ENCODE measurements around the gene LIPH.
"Not testable (repeated sequence)": the region's sequence is repeated elsewhere in the genome, so short reads cannot be mapped to it uniquely, and the experiment has no call there.

LIPH gene

DNA sequence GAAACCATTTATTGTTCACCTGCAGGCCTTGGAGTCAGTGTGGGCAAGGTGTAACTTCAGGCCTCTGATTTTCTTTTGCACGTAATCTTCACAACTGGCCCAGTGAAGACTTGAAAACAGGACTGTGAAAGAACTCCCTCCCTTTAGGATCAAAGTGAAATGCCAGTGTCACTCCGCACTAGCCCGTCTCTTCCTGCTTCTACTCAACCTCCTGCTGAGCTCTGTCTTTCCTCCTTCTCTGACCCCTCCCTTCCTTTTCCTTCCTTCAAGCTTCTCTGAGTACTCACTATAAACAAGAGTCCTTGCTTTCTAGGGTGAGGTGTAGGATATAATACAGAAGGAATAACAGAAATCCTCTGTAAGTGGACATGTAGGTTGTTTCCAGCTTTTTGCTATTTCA, 82.1 kb downstream of the LIPH start:
- no peak overlapping the region for H3K27ac ChIP-seq
- no peak for TF ChIP-seq ZFX (IDR thresholded peaks at IDR 0.05)
- TF ChIP-seq, protein P1, sequence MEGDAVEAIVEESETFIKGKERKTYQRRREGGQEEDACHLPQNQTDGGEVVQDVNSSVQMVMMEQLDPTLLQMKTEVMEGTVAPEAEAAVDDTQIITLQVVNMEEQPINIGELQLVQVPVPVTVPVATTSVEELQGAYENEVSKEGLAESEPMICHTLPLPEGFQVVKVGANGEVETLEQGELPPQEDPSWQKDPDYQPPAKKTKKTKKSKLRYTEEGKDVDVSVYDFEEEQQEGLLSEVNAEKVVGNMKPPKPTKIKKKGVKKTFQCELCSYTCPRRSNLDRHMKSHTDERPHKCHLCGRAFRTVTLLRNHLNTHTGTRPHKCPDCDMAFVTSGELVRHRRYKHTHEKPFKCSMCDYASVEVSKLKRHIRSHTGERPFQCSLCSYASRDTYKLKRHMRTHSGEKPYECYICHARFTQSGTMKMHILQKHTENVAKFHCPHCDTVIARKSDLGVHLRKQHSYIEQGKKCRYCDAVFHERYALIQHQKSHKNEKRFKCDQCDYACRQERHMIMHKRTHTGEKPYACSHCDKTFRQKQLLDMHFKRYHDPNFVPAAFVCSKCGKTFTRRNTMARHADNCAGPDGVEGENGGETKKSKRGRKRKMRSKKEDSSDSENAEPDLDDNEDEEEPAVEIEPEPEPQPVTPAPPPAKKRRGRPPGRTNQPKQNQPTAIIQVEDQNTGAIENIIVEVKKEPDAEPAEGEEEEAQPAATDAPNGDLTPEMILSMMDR (conservative IDR thresholded peaks at IDR 0.05), result no peak

DNA sequence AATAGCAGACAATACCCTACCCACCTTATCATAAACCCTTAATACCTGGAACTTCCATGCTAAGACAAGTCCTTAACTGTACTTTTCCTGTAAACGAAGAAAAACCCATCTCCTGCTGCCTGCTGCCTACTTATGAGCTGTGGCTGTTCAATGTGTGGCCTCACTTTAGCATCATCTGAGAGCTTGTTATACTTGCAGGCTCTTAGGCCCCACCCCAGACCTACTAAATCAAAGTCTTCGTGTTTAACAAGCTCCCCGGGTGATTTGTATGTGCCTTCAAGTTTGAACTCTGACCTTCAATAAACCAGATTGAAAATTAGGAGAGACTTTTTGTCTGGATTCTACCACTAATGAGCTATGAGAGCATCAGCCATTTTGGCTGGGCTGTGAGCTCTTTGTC, 82.8 kb downstream of the LIPH start:
- no peak for TF ChIP-seq ZFX (IDR thresholded peaks at IDR 0.05)
- no peak overlapping the region for H3K27ac ChIP-seq

DNA sequence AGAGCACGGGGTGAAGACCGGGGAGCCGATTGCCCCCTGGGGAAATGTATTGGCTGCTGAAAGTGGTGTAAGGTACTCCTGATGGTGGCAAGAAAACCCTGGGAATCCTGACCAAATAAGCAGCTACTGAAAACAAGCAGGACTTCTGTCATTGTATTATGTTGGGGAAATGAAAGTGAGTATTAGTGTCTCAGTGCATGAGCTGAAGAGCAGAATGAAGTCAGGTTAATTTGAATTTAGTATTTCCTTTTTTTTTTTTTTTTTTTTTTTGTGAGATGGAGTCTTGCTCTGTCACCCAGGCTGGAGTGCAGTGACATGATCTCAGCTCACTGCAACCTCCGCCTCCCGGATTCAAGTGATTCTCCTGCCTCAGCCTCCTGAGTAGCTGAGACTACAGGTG, 86.3 kb downstream of the LIPH start:
- H3K27ac ChIP-seq, result not testable (repeated sequence)

DNA sequence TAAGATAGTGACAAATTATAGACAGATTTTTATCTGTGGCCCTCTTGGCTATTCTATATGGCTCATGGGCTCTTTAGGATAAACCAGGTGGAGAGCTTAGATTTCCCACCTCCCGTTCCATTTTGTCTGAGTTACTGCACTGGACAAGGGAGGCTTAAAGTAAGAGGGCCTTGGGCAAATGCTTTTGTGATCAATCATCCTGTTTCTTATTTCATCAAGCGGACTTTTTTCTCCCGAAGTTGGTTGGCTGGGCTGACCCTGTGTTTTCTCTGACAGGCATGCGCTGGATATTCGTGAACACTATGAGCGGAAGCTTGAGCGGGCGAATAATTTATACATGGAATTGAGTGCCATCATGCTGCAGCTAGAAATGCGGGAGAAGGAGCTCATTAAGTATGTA, 86.9 kb downstream of the LIPH start:
- TF ChIP-seq ZFX (IDR thresholded peaks at IDR 0.05), result no peak
- TF ChIP-seq, protein P1 (conservative IDR thresholded peaks at IDR 0.05), result no peak
- H3K27ac ChIP-seq, result no peak overlapping the region

DNA sequence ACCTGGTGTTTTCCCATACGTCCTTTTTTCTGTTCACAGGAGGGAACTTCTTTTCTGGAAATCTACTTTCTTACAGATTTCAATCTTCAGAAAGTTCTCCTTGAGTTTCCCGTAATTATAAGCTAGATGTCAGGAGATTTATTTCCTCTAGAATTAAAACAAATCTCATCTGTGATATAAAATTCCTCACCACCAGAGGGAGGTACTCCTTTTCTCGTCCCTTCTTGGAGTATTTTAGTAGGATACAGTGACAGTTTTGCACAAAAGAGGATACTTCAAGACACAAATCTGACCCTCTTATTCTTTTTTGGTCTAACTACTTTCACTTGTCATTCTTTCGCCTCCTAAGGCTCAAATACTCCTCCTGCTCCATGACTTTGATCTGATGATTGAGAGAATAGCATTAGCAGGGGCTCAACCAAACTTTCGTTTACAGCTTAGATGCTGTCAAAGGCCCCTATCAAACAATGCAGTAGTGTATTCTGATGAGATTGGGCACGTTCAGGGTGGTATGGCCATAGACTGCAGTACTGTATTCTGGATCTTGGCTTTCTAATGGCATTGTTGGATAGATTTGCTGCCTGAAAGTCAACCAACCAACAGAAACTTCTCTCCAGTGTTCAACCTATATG, 91.6 kb downstream of the LIPH start:
- H3K27ac ChIP-seq, result no peak overlapping the region
- TF ChIP-seq, protein P1 (conservative IDR thresholded peaks at IDR 0.05), result peak; percentile 84
- no peak for TF ChIP-seq ZFX (IDR thresholded peaks at IDR 0.05)

DNA sequence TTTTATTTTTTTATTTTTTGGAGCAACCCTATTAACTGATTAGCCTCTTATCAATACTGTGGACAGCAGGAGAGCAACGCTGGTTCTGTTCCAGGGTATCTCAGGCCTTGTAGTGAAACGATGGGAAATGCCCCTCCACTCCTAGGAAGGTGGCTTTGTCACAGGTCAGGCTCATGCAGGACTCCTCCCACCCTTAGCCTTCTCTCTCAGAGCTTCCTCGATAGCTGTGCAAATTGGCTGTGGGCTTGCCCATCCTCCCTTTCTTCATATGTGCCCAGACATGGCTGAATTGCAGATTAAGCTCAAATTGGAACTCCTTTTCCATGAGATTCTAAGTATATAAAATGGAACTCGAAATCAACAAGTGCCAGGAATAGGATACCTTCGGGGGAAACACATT, 92.1 kb downstream of the LIPH start:
- TF ChIP-seq, protein P1 (conservative IDR thresholded peaks at IDR 0.05), result no peak
- TF ChIP-seq ZFX (IDR thresholded peaks at IDR 0.05), result no peak
- no peak overlapping the region for H3K27ac ChIP-seq

DNA sequence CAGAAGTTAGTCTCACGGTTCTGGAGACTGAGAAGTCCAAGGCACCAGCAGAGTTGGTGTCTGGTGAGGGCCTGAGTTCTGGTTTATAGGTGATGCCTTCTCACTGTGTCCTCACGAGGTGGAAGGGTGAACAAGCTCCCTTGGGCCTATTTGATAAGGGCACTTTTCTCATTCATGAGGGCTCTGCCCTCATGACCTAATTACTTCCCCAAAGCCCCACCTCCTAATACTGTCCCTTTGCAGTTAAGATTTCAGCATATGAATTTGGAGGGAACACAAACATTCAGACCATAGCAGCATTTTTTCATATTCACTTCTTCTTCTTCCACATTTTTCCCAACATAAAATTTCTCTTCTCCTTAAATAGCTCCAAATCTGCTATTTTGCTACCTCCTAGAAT, 95.0 kb downstream of the LIPH start:
- 0 out of 2 replicates have a peak, but pooled peaks have one; percentile 10 for TF ChIP-seq ZFX (IDR thresholded peaks at IDR 0.05)
- TF ChIP-seq, protein P1 (conservative IDR thresholded peaks at IDR 0.05), result no peak

More for the DNA sequence above, 95.0 kb downstream of the LIPH start:
- H3K27ac ChIP-seq, result no peak overlapping the region
